Measurements from ENCODE around the gene DOLPP1.

DNA sequence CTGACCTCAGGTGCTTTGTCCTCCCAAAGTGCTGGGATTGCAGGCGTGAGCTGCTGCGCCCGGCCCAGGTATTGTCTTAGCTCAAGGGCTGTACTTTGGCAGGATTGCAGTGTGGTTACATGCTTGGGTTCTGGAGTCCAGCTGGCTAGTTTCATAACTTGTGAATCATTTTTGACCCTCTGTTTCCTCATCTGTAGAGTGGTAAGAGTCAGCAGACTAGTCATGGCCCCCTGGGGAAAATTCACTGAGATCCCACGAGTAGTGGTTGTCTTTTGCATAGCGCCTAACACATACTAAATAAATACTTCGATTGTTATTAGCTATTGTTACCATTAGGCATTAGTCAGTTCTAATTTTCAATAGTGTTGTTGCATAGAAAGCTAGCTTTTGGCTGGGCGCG, 44.6 kb downstream of the DOLPP1 start:
- TF ChIP-seq GATA3 (IDR thresholded peaks at IDR 0.05; ENCODE audit: low read depth, low read length) (no peak), GATA2 (IDR thresholded peaks at IDR 0.05; ENCODE audit: low read depth, low read length) (no peak)
